Skin epidermis (tissue), 12 donors: ENCODE data around the gene ATXN7L1.

Source experiments
- H3K27ac ChIP-seq, 21 experiments: fragments of 200-600 bp; sonication (generic) in 11 of 21; one replicate each; pipeline ENCODE4 v1.5.0; 2020; ENCODE audit warnings: mild to moderate bottlenecking in 3 of 21, inconsistent platforms in 2 of 21, moderate library complexity in 2 of 21
- H3K4me3 ChIP-seq, 7 experiments: fragments of 200-600 bp; sonication (generic) in 2 of 7; one replicate each; pipeline ENCODE4 v1.5.0; 2020; ENCODE audit warnings: inconsistent platforms in 2 of 7, mild to moderate bottlenecking in 2 of 7, moderate library complexity in 1 of 7

The ATXN7L1 gene

GRCh38 chr7:105768898-105769507 is 107.4 kb downstream of the ATXN7L1 start:
- no peak overlapping the region for H3K27ac ChIP-seq
- H3K4me3 ChIP-seq: no peak overlapping the region

- Histone ChIP-seq H3K27ac (no peak overlapping the region), H3K4me3 (no peak overlapping the region)
Observed at GRCh38 chr7:105768117-105768516, 108.3 kb downstream of the ATXN7L1 start.

- no peak overlapping the region for H3K27ac ChIP-seq
Observed at GRCh38 chr7:105766421-105767073, 109.9 kb downstream of the ATXN7L1 start.

GRCh38 chr7:105765846-105766245 is 110.6 kb downstream of the ATXN7L1 start:
- Histone ChIP-seq H3K4me3 (no peak overlapping the region), H3K27ac (no peak overlapping the region)

More at GRCh38 chr7:105766421-105767073, 109.9 kb downstream of the ATXN7L1 start:
- H3K4me3 ChIP-seq: no peak overlapping the region

GRCh38 chr7:105764506-105764905 is 111.9 kb downstream of the ATXN7L1 start:
- Histone ChIP-seq H3K27ac (no peak overlapping the region), H3K4me3 (no peak overlapping the region)

GRCh38 chr7:105760551-105761447 is 115.6 kb downstream of the ATXN7L1 start:
- peak overlapping the region in 7 of 21 experiments; percentile 22 to 72 (median 45) for H3K27ac ChIP-seq
- H3K4me3 ChIP-seq: no peak overlapping the region

- H3K27ac ChIP-seq: peak overlapping the region in 5 of 21 experiments; percentile 2 to 71 (median 41)
- H3K4me3 ChIP-seq: no peak overlapping the region
Observed at GRCh38 chr7:105759670-105760550, 116.5 kb downstream of the ATXN7L1 start.

GRCh38 chr7:105756367-105756766 is 120.0 kb downstream of the ATXN7L1 start:
- Histone ChIP-seq H3K4me3 (no peak overlapping the region), H3K27ac (no peak overlapping the region)

- H3K27ac ChIP-seq: no peak overlapping the region
- H3K4me3 ChIP-seq: no peak overlapping the region
Observed at GRCh38 chr7:105752671-105753275, 123.6 kb downstream of the ATXN7L1 start.

- Histone ChIP-seq H3K4me3 (no peak overlapping the region), H3K27ac (no peak overlapping the region)
Observed at GRCh38 chr7:105751054-105751453, 125.3 kb downstream of the ATXN7L1 start.

GRCh38 chr7:105748701-105749100 is 127.7 kb downstream of the ATXN7L1 start:
- H3K27ac ChIP-seq: no peak overlapping the region
- H3K4me3 ChIP-seq: no peak overlapping the region

GRCh38 chr7:105745681-105746330 is 130.6 kb downstream of the ATXN7L1 start:
- no peak overlapping the region for H3K27ac ChIP-seq
- no peak overlapping the region for H3K4me3 ChIP-seq

GRCh38 chr7:105744258-105744657 is 132.1 kb downstream of the ATXN7L1 start:
- H3K4me3 ChIP-seq: no peak overlapping the region
- H3K27ac ChIP-seq: no peak overlapping the region

- no peak overlapping the region for H3K4me3 ChIP-seq
- H3K27ac ChIP-seq: no peak overlapping the region
Observed at GRCh38 chr7:105743351-105744090, 132.9 kb downstream of the ATXN7L1 start.

GRCh38 chr7:105742787-105743186 is 133.6 kb downstream of the ATXN7L1 start:
- no peak overlapping the region for H3K4me3 ChIP-seq
- no peak overlapping the region for H3K27ac ChIP-seq

GRCh38 chr7:105741982-105742381 is 134.4 kb downstream of the ATXN7L1 start:
- Histone ChIP-seq H3K27ac (no peak overlapping the region), H3K4me3 (no peak overlapping the region)

- H3K4me3 ChIP-seq: no peak overlapping the region
- H3K27ac ChIP-seq: no peak overlapping the region
Observed at GRCh38 chr7:105738133-105738532, 138.3 kb downstream of the ATXN7L1 start.

GRCh38 chr7:105734233-105734632 is 142.2 kb downstream of the ATXN7L1 start:
- H3K27ac ChIP-seq: no peak overlapping the region
- H3K4me3 ChIP-seq: no peak overlapping the region
